ENCODE data around the gene PUS7L.
"Not testable (repeated sequence)": the region's sequence is repeated elsewhere in the genome, so short reads cannot be mapped to it uniquely, and the experiment has no call there.

GRCh38 chr12:43703772-43704171, 54.8 kb downstream of the PUS7L start:
- TF ChIP-seq CTCF (IDR thresholded peaks at IDR 0.05; ENCODE audit: poor library complexity); EZH2 (IDR thresholded peaks at IDR 0.05; ENCODE audit: borderline replicate concordance): not testable (repeated sequence)

All from hepatocyte (in vitro differentiated cells).